Tibial artery (tissue), 4 donors: ENCODE measurements around the gene CCT2.

Source experiments
- DNase-seq, 2 donors: peaks; one replicate each; pipeline ENCODE4 v3.0.0-alpha.2; 2019
- H3K27ac ChIP-seq, 2 donors: fragments of 200-600 bp; sonication (generic) in 1 of 2; 1 replicate in 1 of 2; 2 replicates in 1 of 2; pipeline ENCODE4 v1.5.1; 2018 to 2019; ENCODE audit warnings: mild to moderate bottlenecking in 1 of 2
- H3K27me3 ChIP-seq, 2 donors: fragments of 200-600 bp; sonication (generic) in 1 of 2; one replicate each; pipeline versions ENCODE4 v1.5.1 to v1.6.0; 2016 to 2019
- H3K36me3 ChIP-seq, 3 donors: fragments of 200-600 bp; sonication (generic) in 2 of 3; one replicate each; pipeline ENCODE4 v1.5.1; 2016 to 2019; ENCODE audit warnings: mild to moderate bottlenecking in 2 of 3
- H3K4me1 ChIP-seq, 4 donors: fragments of 200-600 bp; sonication (generic) in 2 of 4; 1 replicate in 3 of 4; 2 replicates in 1 of 4; pipeline ENCODE4 v1.5.1; 2016 to 2019
- H3K4me3 ChIP-seq, 2 donors: fragments of 200-600 bp; sonication (generic) in 1 of 2; 1 replicate in 1 of 2; 2 replicates in 1 of 2; pipeline ENCODE4 v1.5.1; 2018 to 2019; ENCODE audit warnings: mild to moderate bottlenecking in 2 of 2
- H3K9me3 ChIP-seq, 3 donors: fragments of 200-600 bp; sonication (generic) in 1 of 3; one replicate each; pipeline ENCODE4 v1.5.1; 2016 to 2019
- CTCF ChIP-seq, 2 experiments: fragments of 200-600 bp in 1 of 2; fragments of 450-650 bp in 1 of 2; IDR thresholded peaks; one replicate each; pipeline ENCODE4 v1.5.1; 2017 to 2019; ENCODE audit warnings: antibody characterized with exemption in 2 of 2, mild to moderate bottlenecking in 1 of 2, moderate library complexity in 1 of 2
- intact Hi-C: fragments of 100-400 bp; cut with DNase I; formaldehyde crosslinking; loops from one replicate; pipeline ENCODE4 v1.15.0; 2023; ENCODE audit warnings: low total_unique reads

Gene CCT2

GRCh38 chr12:69563166-69563762, 22.0 kb upstream of the CCT2 start:
- Histone ChIP-seq H3K27me3 (no peaks in the 10 kb centered on the region), H3K9me3 (no peaks in the 10 kb centered on the region), H3K4me1 (peaks cover 0 to 8% (median 5%) of the 10 kb centered on the region in 4 donors), H3K4me3 (no peak overlapping the region), H3K36me3 (peaks cover 6 to 17% (median 13%) of the 10 kb centered on the region in 3 donors), H3K27ac (no peak overlapping the region)
- no peak for TF ChIP-seq CTCF (IDR thresholded peaks at IDR 0.05)
- DNase-seq: no peak
- intact Hi-C loops: no loop called here

- Histone ChIP-seq H3K4me1 (peaks cover 0 to 3% (median 0%) of the 10 kb centered on the region in 4 donors), H3K27ac (no peak overlapping the region), H3K9me3 (no peaks in the 10 kb centered on the region), H3K27me3 (no peaks in the 10 kb centered on the region), H3K36me3 (peaks cover 6 to 35% (median 16%) of the 10 kb centered on the region in 3 donors), H3K4me3 (no peak overlapping the region)
- no peak for DNase-seq
- intact Hi-C loops: loop anchor here (5.0 kb wide), 1 partner anchor 94 kb away; the partner anchor contains the start of gene FRS2
- TF ChIP-seq CTCF (IDR thresholded peaks at IDR 0.05): no peak
Observed at GRCh38 chr12:69566603-69567002, 18.7 kb upstream of the CCT2 start.

- no peak for TF ChIP-seq CTCF (IDR thresholded peaks at IDR 0.05)
- H3K36me3 ChIP-seq: peaks cover 15 to 53% (median 30%) of the 10 kb centered on the region in 3 donors
- no peaks in the 10 kb centered on the region for H3K27me3 ChIP-seq
- H3K27ac ChIP-seq: no peak overlapping the region
- H3K4me1 ChIP-seq: no peaks in the 10 kb centered on the region
- DNase-seq: no peak
- no peak overlapping the region for H3K4me3 ChIP-seq
- no peaks in the 10 kb centered on the region for H3K9me3 ChIP-seq
- intact Hi-C loops: loop anchor here (5.0 kb wide), 1 partner anchor 97 kb away; the partner anchor contains the start of gene FRS2
Observed at GRCh38 chr12:69569236-69569635, 16.0 kb upstream of the CCT2 start.

GRCh38 chr12:69570000-69570516, 15.2 kb upstream of the CCT2 start:
- H3K27me3 ChIP-seq: no peaks in the 10 kb centered on the region
- no peak overlapping the region for H3K27ac ChIP-seq
- intact Hi-C loops: loop anchor here (2.0 to 10.0 kb wide), 3 partner anchors 98 to 181 kb away; partner anchors contain the start of gene FRS2
- TF ChIP-seq CTCF (IDR thresholded peaks at IDR 0.05): no peak
- peaks cover 23 to 53% (median 38%) of the 10 kb centered on the region in 3 donors for H3K36me3 ChIP-seq
- DNase-seq: no peak
- H3K4me1 ChIP-seq: no peaks in the 10 kb centered on the region
- H3K4me3 ChIP-seq: no peak overlapping the region
- no peaks in the 10 kb centered on the region for H3K9me3 ChIP-seq

- H3K27me3 ChIP-seq: no peaks in the 10 kb centered on the region
- H3K9me3 ChIP-seq: no peaks in the 10 kb centered on the region
- peak; percentile 77 to 78 for TF ChIP-seq CTCF (IDR thresholded peaks at IDR 0.05)
- peaks cover 26 to 56% (median 43%) of the 10 kb centered on the region in 3 donors for H3K36me3 ChIP-seq
- H3K4me3 ChIP-seq: no peak overlapping the region
- intact Hi-C loops: loop anchor here (2.0 to 10.0 kb wide), 2 partner anchors 156 to 182 kb away; no protein-coding TSS in a partner anchor
- H3K27ac ChIP-seq: no peak overlapping the region
- H3K4me1 ChIP-seq: no peaks in the 10 kb centered on the region
- DNase-seq: peak in 1 of 2 donors; percentile 62
Observed at GRCh38 chr12:69570545-69571399, 14.5 kb upstream of the CCT2 start.
